ENCODE data around the gene FAM222A. TPM values are rescaled to one million over a fixed set of nuclear protein-coding genes. Genes with fewer than 3 reads are reported as not detected.

Gene FAM222A
- total RNA-seq, 1 experiment from 2014 or later, result 4.2 TPM

- no peak for DNase-seq (ENCODE audit: low spot score)
Observed at GRCh38 chr12:109758426-109759420, 45.1 kb downstream of the FAM222A start.

- no peak for DNase-seq (ENCODE audit: low spot score)
Observed at GRCh38 chr12:109759595-109759994, 46.0 kb downstream of the FAM222A start.

DNA sequence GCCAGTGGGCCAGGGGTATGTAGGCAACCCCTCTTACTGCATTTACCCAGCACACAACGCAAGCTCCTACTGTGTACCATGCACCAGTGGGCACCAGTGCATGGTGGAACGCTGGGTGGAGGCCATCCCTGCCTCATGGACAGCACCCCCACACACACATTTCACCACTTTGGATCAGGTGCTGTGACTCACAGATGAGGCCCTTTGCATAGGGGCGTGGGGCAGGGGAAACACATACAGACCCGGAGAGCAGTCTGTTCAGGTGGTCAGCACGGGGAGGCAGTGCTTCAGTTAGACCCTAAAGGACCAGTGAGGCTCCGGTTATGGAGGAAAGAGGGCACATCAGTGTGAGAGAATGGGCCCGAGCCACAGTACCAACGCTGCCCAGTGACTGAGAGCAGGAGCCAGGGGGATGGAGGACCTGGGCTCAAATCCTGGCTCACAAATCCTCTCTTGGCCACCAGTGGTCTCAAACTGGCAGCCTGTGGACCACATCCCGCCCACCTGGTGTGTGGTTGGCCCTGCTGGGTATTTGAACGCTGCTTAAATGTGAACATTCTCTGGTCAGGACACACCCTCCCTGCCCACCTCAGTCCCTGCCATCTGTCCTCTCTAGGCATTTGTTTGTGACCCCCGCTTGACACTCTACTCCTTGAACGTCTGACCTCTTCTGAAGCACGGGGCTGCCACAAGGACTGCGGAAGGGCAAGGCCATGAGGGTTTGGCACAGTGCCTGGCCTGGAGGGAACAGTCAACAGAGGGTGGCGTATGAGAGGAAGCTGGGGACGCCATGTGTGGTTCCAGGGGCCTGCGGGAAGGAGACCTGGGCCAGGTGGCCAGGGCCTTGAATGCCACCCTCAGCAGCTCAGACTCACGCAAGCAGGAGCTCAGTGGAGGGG, 46.7 kb downstream of the FAM222A start:
- DNase-seq (ENCODE audit: low spot score), result no peak

GRCh38 chr12:109760930-109761921, 47.6 kb downstream of the FAM222A start:
- no peak for DNase-seq (ENCODE audit: low spot score)

- no peak for DNase-seq (ENCODE audit: low spot score)
Observed at GRCh38 chr12:109762071-109762672, 48.5 kb downstream of the FAM222A start.

DNA sequence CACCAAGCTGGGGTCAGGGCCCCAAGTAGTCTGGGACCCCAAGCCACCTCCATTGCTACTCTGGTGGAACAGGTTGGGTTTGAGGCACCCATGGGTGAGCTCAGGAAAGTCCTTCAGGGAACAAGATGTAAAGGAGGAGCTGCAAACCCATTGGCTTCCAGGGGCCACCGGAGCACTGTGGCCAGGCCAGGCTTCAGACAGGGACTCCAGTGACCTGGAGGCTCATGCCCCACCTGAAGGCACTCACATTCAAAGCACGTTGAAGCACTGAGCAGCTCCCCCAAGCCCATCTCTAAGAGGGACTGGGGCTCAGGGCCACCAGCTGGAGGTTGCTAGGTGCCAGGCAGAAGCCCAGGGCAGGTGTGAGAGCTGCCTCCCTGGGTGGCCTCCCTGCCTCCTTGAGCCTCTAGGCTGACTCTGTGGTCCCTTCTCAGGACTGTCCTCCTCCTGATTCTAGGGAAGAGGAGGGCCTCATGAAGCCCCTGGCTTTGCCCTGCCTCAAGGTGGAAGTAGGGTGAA, 49.1 kb downstream of the FAM222A start:
- DNase-seq (ENCODE audit: low spot score), result no peak

DNA sequence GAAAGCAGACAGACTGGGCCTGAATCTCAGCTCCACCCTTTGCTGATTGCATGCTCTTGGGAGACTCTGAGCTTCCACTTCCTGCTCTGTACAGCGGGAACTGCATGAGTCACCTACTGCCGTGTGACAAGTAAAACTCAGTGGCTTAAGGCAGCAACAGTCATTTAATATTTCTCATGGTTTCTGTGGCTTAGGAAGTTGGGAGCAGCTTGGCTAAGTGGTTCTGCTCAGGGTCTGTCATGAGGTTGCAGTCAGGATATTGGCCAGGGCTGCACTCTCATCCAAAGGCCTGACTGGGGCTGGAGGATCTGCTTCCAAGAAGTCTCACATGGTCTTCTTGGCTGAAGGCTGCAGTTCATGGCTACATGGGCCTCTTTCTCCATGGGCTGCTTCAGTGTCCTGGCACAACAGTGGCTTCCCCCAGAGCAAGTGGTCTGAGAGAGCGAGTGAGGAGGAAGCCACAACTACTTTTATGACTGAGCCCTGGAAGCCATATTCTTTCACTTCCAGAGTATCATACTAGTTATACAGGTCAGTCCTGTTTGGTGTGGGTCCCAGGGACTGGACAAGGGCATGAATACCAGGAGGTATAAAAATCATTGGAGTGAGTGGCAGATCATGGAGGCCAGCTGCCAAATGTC, 49.7 kb downstream of the FAM222A start:
- DNase-seq (ENCODE audit: low spot score), result peak; percentile 50

- no peak for DNase-seq (ENCODE audit: low spot score)
Observed at GRCh38 chr12:109764123-109764522, 50.5 kb downstream of the FAM222A start.

GRCh38 chr12:109764776-109765445, 51.3 kb downstream of the FAM222A start:
- DNase-seq (ENCODE audit: low spot score), result no peak

GRCh38 chr12:109765446-109765810, 51.8 kb downstream of the FAM222A start:
- no peak for DNase-seq (ENCODE audit: low spot score)

- DNase-seq (ENCODE audit: low spot score), result no peak
Observed at GRCh38 chr12:109766251-109766778, 52.7 kb downstream of the FAM222A start.

DNA sequence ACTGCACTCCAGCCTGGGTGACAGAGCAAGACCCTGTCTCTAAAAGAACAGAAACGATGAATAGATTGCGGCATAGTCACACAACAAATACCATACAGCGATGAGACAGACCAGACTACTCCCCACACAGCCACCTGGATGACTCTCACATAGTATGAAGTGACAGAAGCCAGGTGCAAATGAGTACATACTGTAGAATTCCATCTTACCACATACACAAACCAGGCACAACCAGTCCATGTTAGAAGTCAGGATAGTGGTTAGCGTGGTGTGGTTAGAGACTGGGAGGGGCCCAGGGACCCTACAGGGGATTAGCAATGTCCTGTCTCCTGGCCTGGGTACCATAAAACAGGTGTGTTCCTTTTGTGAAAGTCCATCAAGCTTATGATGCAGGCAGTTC, 53.8 kb downstream of the FAM222A start:
- DNase-seq (ENCODE audit: low spot score), result no peak

DNA sequence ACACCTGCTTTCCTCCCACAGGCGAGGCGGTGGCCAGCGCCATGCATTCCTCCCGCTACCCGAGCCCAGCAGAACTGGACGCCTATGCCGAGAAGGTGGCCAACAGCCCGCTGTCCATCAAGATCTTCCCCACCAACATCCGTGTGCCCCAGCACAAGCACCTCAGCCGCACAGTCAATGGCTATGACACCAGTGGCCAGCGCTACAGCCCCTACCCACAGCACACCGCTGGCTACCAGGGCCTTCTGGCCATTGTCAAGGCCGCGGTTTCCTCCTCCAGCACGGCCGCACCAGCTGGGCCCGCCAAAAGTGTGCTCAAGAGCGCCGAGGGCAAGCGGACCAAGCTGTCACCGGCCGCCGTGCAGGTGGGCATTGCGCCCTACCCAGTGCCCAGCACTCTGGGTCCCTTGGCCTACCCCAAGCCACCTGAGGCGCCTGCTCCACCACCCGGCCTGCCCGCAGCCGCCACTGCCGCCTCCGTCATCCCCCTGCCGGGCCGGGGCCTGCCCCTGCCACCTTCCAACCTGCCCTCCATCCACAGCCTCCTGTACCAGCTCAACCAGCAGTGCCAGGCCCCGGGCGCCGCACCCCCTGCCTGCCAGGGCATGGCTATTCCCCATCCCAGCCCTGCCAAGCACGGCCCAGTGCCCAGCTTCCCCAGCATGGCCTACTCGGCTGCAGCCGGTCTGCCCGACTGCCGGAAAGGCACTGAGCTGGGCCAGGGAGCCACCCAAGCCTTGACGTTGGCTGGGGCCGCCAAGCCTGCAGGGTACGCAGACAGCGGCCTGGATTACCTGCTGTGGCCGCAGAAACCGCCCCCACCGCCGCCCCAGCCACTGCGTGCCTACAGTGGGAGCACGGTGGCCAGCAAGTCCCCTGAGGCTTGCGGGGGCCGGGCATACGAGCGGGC, 54.6 kb downstream of the FAM222A start:
- no peak for DNase-seq (ENCODE audit: low spot score)

DNA sequence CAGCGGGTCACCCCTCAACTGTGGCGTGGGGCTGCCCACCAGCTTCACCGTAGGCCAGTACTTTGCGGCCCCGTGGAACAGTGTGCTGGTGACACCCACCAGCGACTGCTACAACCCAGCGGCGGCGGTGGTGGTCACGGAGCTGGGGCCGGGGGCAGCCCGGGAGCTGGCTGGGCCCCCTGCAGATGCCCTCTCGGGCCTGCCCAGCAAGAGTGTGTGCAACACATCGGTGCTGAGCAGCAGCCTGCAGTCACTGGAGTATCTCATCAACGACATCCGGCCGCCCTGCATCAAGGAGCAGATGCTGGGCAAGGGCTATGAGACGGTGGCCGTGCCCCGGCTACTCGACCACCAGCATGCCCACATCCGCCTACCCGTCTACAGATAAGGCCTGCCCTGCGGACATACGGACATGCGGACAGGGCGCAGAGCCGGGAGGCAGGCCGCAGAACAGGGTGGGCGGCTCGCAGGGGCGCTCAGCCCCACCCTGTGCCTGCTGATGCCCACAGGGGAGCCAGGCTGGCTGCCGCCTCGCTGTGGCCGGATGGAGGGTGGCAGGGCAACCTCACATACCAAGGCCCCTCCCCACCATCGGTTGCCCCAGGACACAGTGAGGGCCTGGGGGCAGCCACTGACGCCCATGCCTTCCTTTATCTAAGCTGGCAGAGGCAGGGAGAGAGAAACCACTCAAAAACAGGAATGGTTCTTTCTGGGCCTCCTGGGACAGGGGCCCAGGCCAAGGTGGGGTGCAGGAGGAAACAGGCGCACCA, 55.5 kb downstream of the FAM222A start:
- no peak for DNase-seq (ENCODE audit: low spot score)

GRCh38 chr12:109770104-109770860, 56.7 kb downstream of the FAM222A start:
- no peak for DNase-seq (ENCODE audit: low spot score)

- no peak for DNase-seq (ENCODE audit: low spot score)
Observed at GRCh38 chr12:109770861-109771670, 57.4 kb downstream of the FAM222A start.

All from A172 (cell line).